Measurements from ENCODE around the gene NBEA.
"Not testable (repeated sequence)": the region's sequence is repeated elsewhere in the genome, so short reads cannot be mapped to it uniquely, and the experiment has no call there.

Gene NBEA

DNA sequence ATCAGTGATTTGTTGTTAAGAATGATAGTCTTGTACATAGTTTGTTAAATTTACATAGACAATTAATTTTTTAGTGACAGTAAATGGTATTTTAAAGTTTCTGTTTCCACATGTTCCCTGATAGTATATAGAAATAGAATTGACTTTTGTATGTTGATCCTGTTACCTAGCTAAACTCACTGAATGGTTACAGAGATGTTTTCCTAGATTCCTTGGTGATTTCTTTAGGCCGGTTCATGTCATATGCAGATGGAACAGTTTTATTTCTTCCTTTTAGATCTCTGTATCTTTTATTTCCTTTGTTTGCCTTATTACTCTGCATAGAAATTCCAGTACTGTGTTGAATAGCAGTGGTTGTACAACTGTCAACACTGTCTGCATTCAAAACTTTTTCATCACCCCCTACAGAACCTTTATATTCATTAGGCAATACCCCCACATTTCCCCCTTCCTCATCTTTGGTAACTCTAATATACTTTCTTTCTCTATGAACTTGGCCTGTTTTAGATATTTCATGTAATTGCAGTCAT, 86.3 kb downstream of the NBEA start:
- Histone ChIP-seq H3K27ac (no peak overlapping the region), H3K4me3 (no peak overlapping the region)

DNA sequence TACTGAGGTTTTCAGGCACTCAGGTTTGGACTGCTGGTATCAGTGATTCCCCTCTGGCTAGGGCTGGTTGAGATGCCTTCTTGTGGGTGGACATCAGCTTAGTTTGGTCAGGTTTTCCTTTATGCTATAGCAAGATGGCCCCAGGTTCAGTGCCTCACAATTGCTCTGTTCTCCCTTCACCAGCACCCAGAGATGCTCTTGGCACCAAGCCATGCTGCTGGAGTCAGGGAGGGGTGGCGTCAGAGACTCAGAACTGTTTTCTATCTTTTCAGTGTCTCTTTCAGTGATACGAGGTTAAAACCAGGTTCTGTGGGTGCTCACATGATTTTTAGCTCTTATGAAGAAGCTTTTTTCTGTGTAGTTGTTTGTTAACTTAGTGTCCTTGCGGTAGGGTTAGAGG, 96.9 kb downstream of the NBEA start:
- no peak overlapping the region for H3K27ac ChIP-seq
- H3K4me3 ChIP-seq, result no peak overlapping the region

DNA sequence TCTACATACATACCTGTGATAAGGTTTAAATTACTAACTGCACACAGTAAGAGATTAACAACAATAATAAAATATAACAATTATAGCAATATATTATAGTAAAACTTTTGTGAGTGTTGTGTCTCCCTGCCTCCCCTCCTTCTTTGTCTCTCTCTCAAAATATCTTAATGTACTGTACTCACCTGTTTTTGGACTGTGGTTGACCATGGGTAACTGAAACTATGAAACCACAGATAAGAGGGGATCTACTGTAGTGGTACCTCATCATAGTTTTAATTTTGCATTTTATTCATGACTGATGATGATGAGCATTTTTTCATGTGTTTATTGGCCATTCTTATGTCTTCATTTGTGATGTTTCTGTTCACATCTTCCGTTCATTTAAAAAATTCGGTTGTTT, 104.5 kb downstream of the NBEA start:
- H3K4me3 ChIP-seq, result no peak overlapping the region
- no peak overlapping the region for H3K27ac ChIP-seq

DNA sequence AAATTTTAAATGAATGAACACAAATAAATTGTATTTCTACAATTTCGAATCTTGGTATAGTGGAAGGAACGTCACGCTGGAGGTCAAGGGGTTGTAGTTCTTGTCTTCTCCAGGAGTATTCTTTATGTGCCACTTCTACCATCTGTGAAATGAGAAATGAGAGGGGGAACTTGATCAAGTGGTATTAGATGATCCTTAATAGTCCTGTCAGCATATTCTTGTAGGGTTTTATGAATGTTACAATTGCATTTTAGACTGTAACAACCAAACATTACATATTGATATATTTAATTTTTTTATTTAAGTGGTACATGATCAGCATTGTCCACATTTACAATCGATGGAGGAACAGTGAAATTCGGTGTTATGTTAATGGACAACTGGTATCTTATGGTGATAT, 113.6 kb downstream of the NBEA start:
- Histone ChIP-seq H3K4me3 (no peak overlapping the region), H3K27ac (no peak overlapping the region)

DNA sequence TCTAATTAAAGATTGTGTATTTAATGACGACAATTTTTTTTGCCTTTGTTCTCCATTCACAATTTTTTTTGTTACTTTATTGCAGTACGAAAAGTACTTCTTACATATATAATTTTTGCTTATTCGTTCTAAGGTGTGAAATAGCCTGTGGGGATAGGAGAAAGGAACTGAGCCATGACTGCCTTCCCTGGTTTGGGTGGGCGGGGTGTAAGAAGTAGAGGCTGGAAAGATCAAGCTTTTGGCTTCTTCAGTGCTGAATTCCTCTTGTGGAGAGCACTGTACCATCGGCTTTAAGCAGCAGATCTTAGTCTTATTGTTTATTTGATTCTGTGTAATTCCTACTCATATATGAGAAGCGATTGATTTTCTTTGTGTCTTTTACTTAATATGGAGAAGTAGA, 115.8 kb downstream of the NBEA start:
- Histone ChIP-seq H3K4me3 (no peak overlapping the region), H3K27ac (no peak overlapping the region)

DNA sequence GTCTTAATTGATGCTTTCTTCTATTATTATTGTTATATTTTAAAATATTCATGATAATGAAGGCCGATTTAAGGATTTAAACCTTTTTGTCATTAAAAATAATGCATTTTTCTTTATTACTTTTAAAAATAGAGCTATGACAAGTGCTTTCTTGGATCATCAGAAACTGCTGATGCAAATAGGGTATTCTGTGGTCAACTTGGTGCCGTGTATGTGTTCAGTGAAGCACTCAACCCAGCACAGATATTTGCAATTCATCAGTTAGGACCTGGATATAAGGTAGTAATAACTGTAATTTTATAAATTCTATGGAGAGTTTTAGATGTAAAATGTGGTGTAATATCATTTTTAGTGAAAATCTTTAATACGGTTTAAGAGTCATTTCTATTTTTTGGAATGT, 116.5 kb downstream of the NBEA start:
- not testable (repeated sequence) for H3K27ac ChIP-seq, H3K4me3 ChIP-seq

DNA sequence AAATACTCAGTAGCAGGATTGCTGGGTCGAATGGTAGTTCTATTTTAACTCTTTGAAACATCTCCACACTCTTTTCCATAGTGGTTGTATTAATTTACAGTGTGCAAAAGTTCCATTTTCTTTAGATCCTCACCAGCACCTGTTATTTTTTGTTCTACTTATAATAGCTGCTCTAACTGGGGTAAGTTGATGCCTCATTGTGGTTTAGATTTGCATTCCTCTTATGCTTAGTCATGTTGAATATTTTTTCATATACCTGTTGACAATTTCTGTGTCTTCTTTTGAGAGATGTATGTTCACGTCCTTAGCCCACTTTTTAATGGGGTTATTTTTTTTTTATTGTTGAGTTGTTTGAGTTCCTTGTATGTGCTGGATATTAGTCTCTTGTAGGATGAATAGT, 144.6 kb downstream of the NBEA start:
- no peak overlapping the region for H3K27ac ChIP-seq

DNA sequence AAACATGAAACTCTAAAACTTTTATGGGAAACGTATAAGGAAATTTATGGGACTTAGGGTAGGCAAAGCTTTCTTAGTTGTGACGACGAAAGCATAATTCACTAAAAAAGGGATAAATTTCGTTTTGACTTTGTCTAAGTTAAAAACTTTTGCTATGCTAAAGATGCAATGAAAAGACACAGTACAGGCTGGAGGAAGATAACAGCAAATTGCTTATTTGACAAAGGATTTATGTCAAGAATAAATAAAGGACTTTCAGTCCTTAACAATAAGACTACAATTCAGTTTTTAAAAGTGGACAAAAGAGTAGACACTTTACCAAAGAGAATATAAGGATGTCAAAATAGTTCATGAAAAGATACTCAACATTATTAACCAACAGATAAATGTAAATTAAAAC, 150.2 kb downstream of the NBEA start:
- H3K4me3 ChIP-seq, result no peak overlapping the region
- H3K27ac ChIP-seq, result no peak overlapping the region

More for the DNA sequence above, 144.6 kb downstream of the NBEA start:
- H3K4me3 ChIP-seq, result no peak overlapping the region

DNA sequence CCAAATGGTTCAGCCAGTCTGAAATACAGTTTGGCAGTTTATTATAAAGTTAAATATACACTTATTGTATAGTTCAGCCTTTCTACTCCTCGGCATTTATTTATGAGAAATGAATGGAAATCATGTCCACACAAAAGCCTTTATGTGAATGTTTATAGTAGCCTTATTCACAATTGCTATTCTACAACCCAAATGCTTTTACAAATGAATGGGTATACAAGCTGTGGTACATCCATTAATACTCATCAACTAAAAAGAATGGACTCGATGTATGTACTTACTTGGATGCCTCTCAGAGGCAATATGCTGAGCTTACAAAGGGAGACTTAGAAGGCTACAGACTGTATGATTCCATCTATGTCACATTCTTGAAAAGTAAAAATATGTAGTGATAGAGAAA, 150.7 kb downstream of the NBEA start:
- Histone ChIP-seq H3K27ac (no peak overlapping the region), H3K4me3 (no peak overlapping the region)

DNA sequence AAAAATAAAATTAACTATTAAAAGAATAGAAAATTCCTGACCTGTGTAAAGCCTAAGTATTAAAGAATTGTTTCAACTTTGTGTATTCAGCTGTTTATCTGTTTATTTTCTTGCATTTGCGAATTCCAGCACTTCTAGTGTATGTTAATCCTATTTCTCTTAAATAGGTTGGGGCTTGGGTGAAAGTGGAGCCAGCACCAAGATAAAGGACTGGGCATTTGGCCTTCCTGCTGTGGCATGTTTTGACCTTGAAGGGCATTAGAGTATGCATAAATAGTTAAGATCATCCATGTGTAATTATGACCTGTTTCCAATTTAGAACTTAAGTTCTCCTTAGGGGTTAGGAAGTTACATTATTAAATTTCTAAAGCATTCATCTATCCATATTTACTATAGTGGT, 151.3 kb downstream of the NBEA start:
- H3K4me3 ChIP-seq, result no peak overlapping the region
- H3K27ac ChIP-seq, result no peak overlapping the region

DNA sequence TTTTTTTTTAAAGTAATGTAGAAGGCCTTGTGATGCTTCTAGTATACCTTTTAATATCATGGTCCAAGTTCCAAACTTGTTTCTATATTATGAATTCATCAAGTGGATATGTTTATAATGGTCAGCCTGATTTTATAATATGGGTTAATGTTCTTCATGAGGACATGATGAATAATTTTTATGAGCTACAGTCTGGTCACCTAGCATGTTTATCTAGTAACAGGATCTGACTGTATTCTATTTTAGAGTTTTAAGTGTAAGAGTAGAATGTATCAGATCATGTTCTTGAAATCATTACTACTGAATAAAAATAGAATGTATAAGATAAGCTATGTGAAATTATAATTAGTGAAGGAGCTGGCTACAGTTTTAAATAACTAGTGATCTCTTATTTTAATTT, 164.7 kb downstream of the NBEA start:
- not testable (repeated sequence) for H3K27ac ChIP-seq, H3K4me3 ChIP-seq

DNA sequence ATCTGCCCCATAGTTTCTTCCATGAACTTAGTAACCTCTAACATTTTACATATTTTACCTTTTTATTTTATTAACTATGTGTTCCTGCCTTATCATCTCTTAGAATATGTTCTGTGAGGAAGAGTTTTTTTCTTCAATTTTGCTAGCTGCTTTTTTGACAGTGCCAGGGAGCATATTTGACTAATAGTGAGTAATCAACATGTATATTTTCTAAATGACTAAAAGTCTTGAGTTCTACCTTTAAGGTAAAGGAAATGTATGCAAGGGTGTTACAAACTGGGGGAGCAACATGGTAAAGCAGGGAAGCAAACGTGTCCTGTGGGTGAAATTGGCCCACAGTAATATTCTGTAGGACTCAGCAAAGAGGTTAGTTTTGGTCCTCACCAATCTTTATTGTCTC, 165.5 kb downstream of the NBEA start:
- Histone ChIP-seq H3K27ac (no peak overlapping the region), H3K4me3 (no peak overlapping the region)

DNA sequence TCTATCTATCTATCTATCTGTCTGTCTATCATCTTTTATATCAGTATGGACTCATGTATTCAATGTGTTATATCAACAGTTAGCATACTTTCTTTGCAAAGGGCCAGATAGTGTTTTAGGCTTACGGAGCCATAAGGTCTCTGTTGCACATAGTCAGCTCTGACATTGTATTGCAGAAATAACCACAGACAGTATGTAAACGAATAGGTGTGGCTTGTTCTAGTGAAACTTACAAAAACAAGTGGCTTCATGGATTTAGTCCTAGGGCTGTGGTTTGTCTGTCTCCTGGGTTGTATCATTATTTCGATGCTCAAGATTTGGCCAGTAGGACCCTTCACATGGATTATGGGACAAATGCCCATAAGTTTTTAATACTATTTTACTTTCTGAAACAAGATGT, 171.5 kb downstream of the NBEA start:
- H3K27ac ChIP-seq, result not testable (repeated sequence)

DNA sequence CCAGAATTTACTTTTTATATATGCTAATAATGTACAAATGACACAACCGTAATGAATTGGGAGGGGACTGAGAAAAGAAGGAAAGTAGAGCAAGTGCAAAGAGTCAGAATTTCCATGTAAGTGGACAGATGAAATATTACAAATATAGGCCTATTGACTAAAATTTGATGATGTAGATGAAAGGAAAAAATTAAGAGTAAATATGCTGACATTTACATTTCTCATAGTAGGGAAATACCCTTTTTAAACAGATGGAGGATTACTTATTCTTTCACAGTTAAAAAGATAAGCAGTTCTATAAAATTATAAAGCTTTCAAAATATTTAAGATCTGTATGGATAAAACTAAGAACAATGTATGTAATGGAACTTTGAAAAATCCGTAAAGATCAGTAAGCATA, 185.4 kb downstream of the NBEA start:
- H3K4me3 ChIP-seq, result no peak overlapping the region
- no peak overlapping the region for H3K27ac ChIP-seq

More for the DNA sequence above, 171.5 kb downstream of the NBEA start:
- H3K4me3 ChIP-seq, result not testable (repeated sequence)

DNA sequence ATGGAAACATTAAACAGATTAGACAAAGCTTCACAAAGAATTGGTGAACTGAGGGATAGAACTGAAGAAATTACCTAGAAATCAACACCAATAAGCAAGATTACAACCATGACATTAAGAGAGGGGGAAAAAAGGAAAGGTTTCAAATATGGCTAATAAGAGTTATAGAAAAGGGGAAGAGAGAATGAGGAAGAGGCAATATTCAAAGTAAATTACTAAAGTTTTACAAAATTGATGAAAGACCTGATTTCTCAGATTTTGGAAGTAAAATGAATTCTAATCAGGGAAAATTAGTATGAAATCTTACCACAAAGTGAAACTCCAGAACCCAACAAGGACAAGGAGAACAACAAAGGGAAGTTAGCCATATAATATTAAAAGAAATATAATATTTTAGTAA, 187.4 kb downstream of the NBEA start:
- no peak overlapping the region for H3K4me3 ChIP-seq
- no peak overlapping the region for H3K27ac ChIP-seq

DNA sequence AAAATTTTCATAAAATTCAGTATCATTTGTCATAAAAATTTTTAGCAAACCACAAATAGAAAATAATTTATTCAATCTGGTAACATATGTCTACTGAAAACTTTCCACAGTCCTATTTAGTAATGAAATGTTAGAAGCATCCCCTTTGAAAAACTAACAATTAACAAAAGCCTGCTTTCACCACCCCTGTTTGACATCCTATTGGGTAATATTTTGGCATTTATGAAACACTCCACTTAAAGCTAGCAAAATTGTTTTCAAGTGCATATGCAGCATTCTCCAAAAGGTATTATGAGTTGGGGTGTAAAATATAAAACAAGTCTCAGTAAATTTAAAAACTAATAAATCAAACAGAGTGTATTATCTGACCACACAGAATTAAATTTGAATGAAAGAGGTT, 189.4 kb downstream of the NBEA start:
- no peak overlapping the region for H3K4me3 ChIP-seq

DNA sequence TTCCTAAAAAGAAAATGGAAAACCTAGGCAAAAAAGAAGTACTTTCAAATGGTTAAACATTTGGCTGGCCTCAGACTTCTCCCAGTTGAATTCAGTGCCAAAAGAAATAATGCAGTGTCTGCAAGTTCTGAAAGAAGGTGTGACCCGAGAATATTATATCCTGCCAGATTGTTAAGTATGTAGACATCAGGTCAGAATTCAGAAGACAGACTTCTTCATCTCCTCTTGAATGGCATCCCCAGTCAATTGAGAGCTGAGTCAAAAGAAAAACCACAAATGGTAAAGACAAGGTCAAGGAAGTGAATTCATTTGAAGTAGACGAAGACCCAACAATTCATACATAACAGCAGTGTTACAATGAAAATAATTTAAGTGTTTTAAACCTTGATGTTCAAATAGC, 194.5 kb downstream of the NBEA start:
- no peak overlapping the region for H3K4me3 ChIP-seq
- H3K27ac ChIP-seq, result no peak overlapping the region

More for the DNA sequence above, 189.4 kb downstream of the NBEA start:
- no peak overlapping the region for H3K27ac ChIP-seq

DNA sequence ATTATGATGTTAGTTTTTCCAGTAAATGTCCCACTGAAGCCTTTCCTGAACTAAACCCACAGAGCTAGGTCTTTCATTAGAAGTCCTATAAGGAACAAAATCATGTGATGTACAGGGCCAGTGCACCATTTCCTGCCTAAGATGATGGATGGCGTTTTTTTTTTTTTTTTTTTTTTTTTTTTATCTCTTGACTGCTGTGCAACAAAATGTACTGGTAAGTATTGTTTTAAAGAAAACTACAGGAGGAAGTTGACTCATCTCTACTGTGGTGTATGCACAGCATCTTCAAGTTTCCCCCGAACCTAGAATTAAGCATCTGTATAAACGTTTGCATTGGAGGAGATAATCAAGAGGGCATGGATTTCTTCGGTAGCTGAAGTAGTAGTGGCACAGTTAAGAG, 197.5 kb downstream of the NBEA start:
- peak overlapping the region in 1 of 21 experiments; percentile 26 for H3K27ac ChIP-seq
- no peak overlapping the region for H3K4me3 ChIP-seq

DNA sequence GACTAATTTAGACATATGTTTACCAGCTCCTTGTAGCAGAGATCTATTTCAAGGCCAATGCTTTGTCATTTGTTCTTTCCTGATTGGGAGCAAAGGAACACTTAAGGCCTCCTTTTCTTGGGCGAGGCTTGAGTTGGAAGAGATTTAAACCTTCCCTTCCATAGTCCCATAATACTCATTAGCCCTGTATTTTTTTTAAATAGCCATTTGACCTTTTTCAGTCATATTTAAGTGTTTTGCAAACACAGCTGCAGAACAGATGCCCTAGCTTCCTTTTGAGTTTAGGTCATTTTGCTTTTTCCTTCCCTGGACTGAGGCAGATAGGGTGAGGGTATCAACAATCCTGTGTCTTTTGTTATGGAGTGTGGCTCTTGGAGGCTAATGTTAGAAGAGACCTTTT, 198.3 kb downstream of the NBEA start:
- H3K4me3 ChIP-seq, result no peak overlapping the region
- H3K27ac ChIP-seq, result peak overlapping the region in 1 of 21 experiments; percentile 26

DNA sequence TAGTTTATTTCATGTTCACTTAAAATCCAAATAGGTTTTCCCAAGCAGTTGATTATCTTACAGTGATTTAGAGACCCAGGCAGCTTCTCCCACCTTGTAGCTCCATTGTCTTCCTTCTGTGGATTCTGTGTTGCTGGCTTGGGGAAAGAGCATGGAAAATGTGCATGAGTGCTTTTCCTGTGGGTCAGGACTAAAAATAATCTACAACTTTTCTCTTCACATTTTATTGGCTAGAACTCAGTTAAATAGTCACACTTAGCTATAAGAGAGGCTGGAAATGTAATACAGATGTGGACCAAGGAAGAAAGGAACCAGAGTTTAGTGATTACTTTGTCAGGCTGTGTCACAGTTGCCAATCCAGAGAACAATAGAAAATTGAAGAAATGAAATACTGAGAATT, 198.8 kb downstream of the NBEA start:
- no peak overlapping the region for H3K4me3 ChIP-seq
- peak overlapping the region in 1 of 21 experiments; percentile 26 for H3K27ac ChIP-seq

DNA sequence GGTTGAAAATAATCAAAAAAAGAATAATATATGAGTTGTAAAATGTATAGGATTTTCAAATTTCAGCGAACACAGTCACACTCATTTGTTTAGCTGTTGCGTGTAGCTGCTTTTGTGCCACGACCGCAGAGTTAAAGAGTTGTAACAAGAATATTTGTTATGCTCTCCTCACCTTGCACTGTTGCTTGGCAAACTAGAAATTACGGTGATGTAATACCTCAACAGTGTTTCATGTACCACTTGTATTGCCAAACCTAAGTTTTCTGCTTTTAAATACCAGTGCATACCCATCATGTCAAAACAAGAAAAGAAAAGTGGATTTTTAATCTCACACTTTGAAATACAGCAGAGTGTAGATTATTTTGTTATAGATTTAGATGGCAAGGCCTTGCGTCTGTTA, 201.1 kb downstream of the NBEA start:
- Histone ChIP-seq H3K4me3 (no peak overlapping the region), H3K27ac (no peak overlapping the region)

DNA sequence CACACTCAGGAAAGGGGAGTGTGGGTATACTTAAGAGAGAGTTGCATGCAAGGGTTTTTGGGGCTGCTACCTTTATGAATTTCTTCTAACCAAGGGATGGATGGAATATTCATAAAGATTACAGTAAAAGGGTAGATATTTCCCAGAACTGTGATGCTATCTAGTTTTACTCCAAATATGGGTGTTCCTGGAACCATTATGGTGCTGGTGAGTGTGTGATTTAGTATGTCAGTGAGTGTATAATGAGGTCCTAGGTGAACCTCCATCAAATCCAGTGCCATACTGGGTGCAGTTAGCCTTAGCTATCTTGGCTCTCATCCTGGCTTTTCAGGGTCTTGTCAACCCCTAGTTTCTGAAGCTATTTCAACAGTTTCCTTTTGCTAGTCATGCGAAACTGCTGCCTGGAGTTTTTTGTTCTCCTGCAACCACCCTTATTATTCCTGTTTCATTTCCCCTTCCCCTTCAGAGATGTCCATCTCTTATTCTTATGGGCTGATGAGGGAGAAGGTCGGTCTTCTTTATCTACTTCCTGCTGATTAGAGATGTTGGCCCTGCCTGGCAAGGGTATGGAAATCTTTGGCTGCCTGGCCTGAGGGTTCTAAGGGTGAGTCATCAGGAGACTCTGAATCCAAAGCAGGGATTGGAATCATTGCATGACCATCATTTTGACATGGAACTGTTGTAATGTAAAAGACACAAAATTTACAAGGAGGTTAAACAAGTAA, 202.3 kb downstream of the NBEA start:
- no peak overlapping the region for H3K27ac ChIP-seq
- no peak overlapping the region for H3K4me3 ChIP-seq
